HEK293T (cell line): ENCODE results near the gene ZFYVE16.

Experiments
- ELF4 ChIP-seq: fragments of 450-650 bp; IDR thresholded peaks from 2 replicates; pipeline ENCODE4 v1.6.1; 2017; ENCODE audit warnings: antibody characterized with exemption
- FOXA1 ChIP-seq: fragments of 450-650 bp; IDR thresholded peaks from 2 replicates; pipeline ENCODE4 v1.6.1; 2016; ENCODE audit warnings: mild to moderate bottlenecking
- FOXK2 ChIP-seq: fragments of 450-650 bp; IDR thresholded peaks from 2 replicates; pipeline ENCODE4 v1.6.1; 2016; ENCODE audit warnings: mild to moderate bottlenecking
- FOXM1 ChIP-seq: fragments of 450-650 bp; IDR thresholded peaks from 2 replicates; pipeline ENCODE4 v1.6.1; 2017; ENCODE audit warnings: mild to moderate bottlenecking, borderline replicate concordance
- HDGF ChIP-seq: fragments of 450-650 bp; IDR thresholded peaks from 2 replicates; pipeline ENCODE4 v1.6.1; 2017; ENCODE audit warnings: antibody characterized with exemption, borderline replicate concordance
- L3MBTL2 ChIP-seq: fragments of 450-650 bp; conservative IDR thresholded peaks from 2 replicates; pipeline ENCODE4 v1.6.1; 2016; ENCODE audit warnings: mild to moderate bottlenecking
- NFRKB ChIP-seq: fragments of 450-650 bp; IDR thresholded peaks from 2 replicates; pipeline ENCODE4 v1.6.1; 2016; ENCODE audit warnings: mild to moderate bottlenecking, moderate library complexity
- TARDBP ChIP-seq: fragments of 450-650 bp; IDR thresholded peaks from 2 replicates; pipeline ENCODE4 v1.6.1; 2016
- ZNF384 ChIP-seq: fragments of 450-650 bp; IDR thresholded peaks from 2 replicates; pipeline ENCODE4 v1.6.1; 2016

GRCh38 chr5:80509362-80509761 lies 101.5 kb downstream of the ZFYVE16 start:
- TF ChIP-seq TARDBP = no peak
- no peak for TF ChIP-seq ELF4
- TF ChIP-seq FOXA1 = no peak
- TF ChIP-seq FOXK2 = no peak
- no peak for TF ChIP-seq ZNF384
- no peak for TF ChIP-seq NFRKB
- TF ChIP-seq L3MBTL2 = no peak
- no peak for TF ChIP-seq HDGF
- no peak for TF ChIP-seq FOXM1
